Stomach (tissue), 9 donors: ENCODE measurements around the gene DENND4B. TPM values are rescaled to one million over a fixed set of nuclear protein-coding genes. Genes with fewer than 3 reads are reported as not detected.

Source experiments
- DNase-seq, 2 donors: peaks; one replicate each; pipeline versions ENCODE4 v3.0.0 to v3.0.0-alpha.2; 2013 to 2019
- H3K27ac ChIP-seq, 5 donors: fragments of 200-600 bp in 4 of 5; sonication (generic) in 4 of 5; one replicate each; pipeline ENCODE4 v1.5.1; 2013 to 2019; ENCODE audit warnings: mild to moderate bottlenecking in 1 of 5, moderate library complexity in 1 of 5
- H3K27me3 ChIP-seq, 3 donors: fragments of 200-600 bp; sonication (generic); one replicate each; pipeline ENCODE4 v1.5.1; 2017 to 2019; ENCODE audit warnings: mixed run types in 1 of 3
- H3K36me3 ChIP-seq, 4 donors: fragments of 200-600 bp; sonication (generic); 1 replicate in 3 of 4; 2 replicates in 1 of 4; pipeline ENCODE4 v1.5.1; 2016 to 2019
- H3K4me1 ChIP-seq, 4 donors: fragments of 200-600 bp; sonication (generic); one replicate each; pipeline ENCODE4 v1.5.1; 2016 to 2019
- H3K4me3 ChIP-seq, 4 donors: fragments of 200-600 bp; sonication (generic) in 3 of 4; one replicate each; pipeline ENCODE4 v1.5.1; 2016 to 2019; ENCODE audit warnings: mild to moderate bottlenecking in 1 of 4
- H3K9me3 ChIP-seq, 4 donors: fragments of 200-600 bp; sonication (generic); one replicate each; pipeline ENCODE4 v1.5.1; 2016 to 2019
- CTCF ChIP-seq, 7 experiments: fragments of 450-650 bp in 4 of 7; fragments of 200-600 bp in 3 of 7; sonication (generic) in 3 of 7; IDR thresholded peaks; one replicate each; pipeline ENCODE4 v1.5.1; 2016 to 2019; ENCODE audit warnings: antibody characterized with exemption in 7 of 7, control low read depth in 2 of 7, mild to moderate bottlenecking in 1 of 7
- EP300 ChIP-seq: sonication (generic); formaldehyde crosslinking; IDR thresholded peaks from one replicate; pipeline ENCODE4 v1.6.1; 2017; ENCODE audit warnings: antibody characterized with exemption
- POLR2A ChIP-seq, 4 donors: fragments of 450-650 bp; IDR thresholded peaks; one replicate each; pipeline ENCODE4 v1.6.1; 2016; ENCODE audit warnings: antibody characterized with exemption in 4 of 4, control low read depth in 2 of 4, mild to moderate bottlenecking in 1 of 4, moderate library complexity in 1 of 4
- POLR2AphosphoS5 ChIP-seq, 3 donors: sonication (generic); formaldehyde crosslinking; IDR thresholded peaks; one replicate each; pipeline ENCODE4 v1.6.1; 2016; ENCODE audit warnings: antibody characterized with exemption in 3 of 3
- WGBS, 5 donors: extraction: QIAGEN DNeasy Blood & Tissue Kit in 3 of 5; methylation state at CpG; one replicate each; pipeline versions ENCODE4 v1.1.5 to v1.1.7; 2013 to 2018; 5-methylcytosine and 5-hydroxymethylcytosine counted together
- intact Hi-C: fragments of 100-400 bp; cut with DNase I; formaldehyde crosslinking; loops from one replicate; pipeline ENCODE4 v1.15.1; 2023; ENCODE audit warnings: low total_unique reads
- polyA plus RNA-seq, 3 donors: library from polyadenylated mRNA; stranded (reverse); fragments of 200-250 nt; gene quantifications; one replicate each; pipeline ENCODE4 v1.2.3, GENCODE V29; 2013
- total RNA-seq, 5 donors: library from RNA; depleted of rRNA; stranded (reverse); fragments of >200 nt; gene quantifications; one replicate each; pipeline versions ENCODE4 v1.1.0 to v1.2.3, GENCODE V29; 2014 to 2016
- donor health status: healthy with polysubstance abuse.
- donor health status: Bipolar disorder and iron deficiency.
- donor health status: healthy.

The DENND4B gene
- total and polyA plus RNA-seq, 8 donors: 11.8 to 73.0 (median 25.9) TPM

GRCh38 chr1:153958961-153959260, 12.4 kb upstream of the DENND4B start:
- no peak for DNase-seq
- Histone ChIP-seq H3K9me3 (no peaks in the 10 kb centered on the region), H3K36me3 (peaks cover 15 to 38% (median 29%) of the 10 kb centered on the region in 4 donors), H3K27me3 (no peaks in the 10 kb centered on the region), H3K27ac (peak overlapping the region; percentile 11 to 98 (median 97)), H3K4me1 (peaks cover 55 to 81% (median 77%) of the 10 kb centered on the region in 4 donors), H3K4me3 (peak overlapping the region; percentile 73 to 98 (median 97))
- no peak for TF ChIP-seq POLR2AphosphoS5 (IDR thresholded peaks at IDR 0.05)
- TF ChIP-seq EP300: no peak
- no peak for TF ChIP-seq POLR2A (IDR thresholded peaks at IDR 0.05)
- TF ChIP-seq CTCF (IDR thresholded peaks at IDR 0.05): no peak
- intact Hi-C loops: no loop called here
- whole genome bisulfite sequencing, 5 donors: 11 to 20% (median 16%) methylated on average over 4 of the region's 4 CpGs

- peak; percentile 99 for DNase-seq
- WGBS, 5 donors: 0 to 1% (median 1%) methylated on average over 71 to 75 of the region's 75 CpGs
- Histone ChIP-seq H3K27me3 (no peaks in the 10 kb centered on the region), H3K4me3 (peak within 1 kb of the TSS; percentile 73 to 98 (median 97)), H3K4me1 (peaks cover 58 to 86% (median 78%) of the 10 kb centered on the region in 4 donors), H3K36me3 (peaks cover 21 to 43% (median 35%) of the 10 kb centered on the region in 4 donors), H3K9me3 (no peaks in the 10 kb centered on the region), H3K27ac (peak within 1 kb of the TSS; percentile 83 to 98 (median 97))
- intact Hi-C loops: no loop called here
- TF ChIP-seq EP300 (no peak), POLR2A (IDR thresholded peaks at IDR 0.05) (no peak), CTCF (IDR thresholded peaks at IDR 0.05) (no peak), POLR2AphosphoS5 (IDR thresholded peaks at IDR 0.05) (peak; percentile 53 to 95 (median 84))
Measured at GRCh38 chr1:153958111-153958960, 11.8 kb upstream of the DENND4B start, which contains the start of gene CRTC2. TSS of gene CRTC2 (minus strand) at chr1:153958612. CDS start at chr1:153958497, 115 bp downstream.

GRCh38 chr1:153957744-153958110, 11.2 kb upstream of the DENND4B start:
- no peak for TF ChIP-seq POLR2AphosphoS5 (IDR thresholded peaks at IDR 0.05)
- TF ChIP-seq CTCF (IDR thresholded peaks at IDR 0.05): no peak
- no peaks in the 10 kb centered on the region for H3K9me3 ChIP-seq
- H3K4me1 ChIP-seq: peaks cover 58 to 88% (median 77%) of the 10 kb centered on the region in 4 donors
- intact Hi-C loops: no loop called here
- peak overlapping the region; percentile 83 to 98 (median 97) for H3K27ac ChIP-seq
- 0 to 1% (median 0%) methylated on average over 13 of the region's 13 CpGs for WGBS, 5 donors
- H3K27me3 ChIP-seq: no peaks in the 10 kb centered on the region
- peak overlapping the region; percentile 73 to 98 (median 97) for H3K4me3 ChIP-seq
- peak in 1 of 2 donors; percentile 58 for DNase-seq
- peaks cover 27 to 49% (median 41%) of the 10 kb centered on the region in 4 donors for H3K36me3 ChIP-seq

- no peaks in the 10 kb centered on the region for H3K27me3 ChIP-seq
- peaks cover 32 to 55% (median 46%) of the 10 kb centered on the region in 4 donors for H3K36me3 ChIP-seq
- H3K4me3 ChIP-seq: peak overlapping the region; percentile 73 to 98 (median 97)
- no peak for TF ChIP-seq POLR2AphosphoS5 (IDR thresholded peaks at IDR 0.05)
- TF ChIP-seq CTCF (IDR thresholded peaks at IDR 0.05): no peak
- no peak for TF ChIP-seq EP300
- no peak for TF ChIP-seq POLR2A (IDR thresholded peaks at IDR 0.05)
- intact Hi-C loops: no loop called here
- peak overlapping the region; percentile 83 to 98 (median 97) for H3K27ac ChIP-seq
- peaks cover 53 to 83% (median 72%) of the 10 kb centered on the region in 4 donors for H3K4me1 ChIP-seq
- DNase-seq: no peak
- 20 to 27% (median 25%) methylated on average over 6 of the region's 6 CpGs for WGBS, 5 donors
- no peaks in the 10 kb centered on the region for H3K9me3 ChIP-seq
Measured at GRCh38 chr1:153956997-153957715, 10.6 kb upstream of the DENND4B start.
